Measurements from ENCODE around the gene TACR2. TPM values are rescaled to one million over a fixed set of nuclear protein-coding genes. Genes with fewer than 3 reads are reported as not detected.

The TACR2 gene
- polyA plus RNA-seq, 3 donors, result 0.19 to 0.23 (median 0.20) TPM

- Histone ChIP-seq H3K4me1 (ENCODE audit: control insufficient read depth in 1 of 2, insufficient read depth in 2 of 2, low read length in 2 of 2) (no peaks in the 10 kb centered on the region), H4K20me1 (ENCODE audit: insufficient read depth, low read length) (no peaks in the 10 kb centered on the region), H2AFZ (ENCODE audit: insufficient read depth, low read depth, low read length, poor library complexity, severe bottlenecking) (no peak overlapping the region), H3K27me3 (ENCODE audit: control insufficient read depth in 2 of 2, insufficient read depth in 2 of 2, low read length in 2 of 2) (no peaks in the 10 kb centered on the region), H3K4me2 (replicated peaks; ENCODE audit: extremely low read depth, low read length, poor library complexity, severe bottlenecking) (no peak overlapping the region), H3K4me3 (replicated peaks in 1 of 3; ENCODE audit: low read depth in 2 of 3, low read length in 3 of 3) (no peak overlapping the region), H3K36me3 (replicated peaks in 1 of 2; ENCODE audit: control insufficient read depth in 1 of 2, insufficient read depth in 2 of 2, low read length in 2 of 2) (no peaks in the 10 kb centered on the region), H3K27ac (ENCODE audit: low read depth in 1 of 2, low read length in 2 of 2) (no peak overlapping the region), H3K9me3 (replicated peaks in 1 of 2; ENCODE audit: control insufficient read depth in 1 of 2, insufficient read depth in 1 of 2, low read length in 2 of 2) (no peaks in the 10 kb centered on the region), H3K79me2 (ENCODE audit: insufficient read depth, low read length) (no peaks in the 10 kb centered on the region), H3K9ac (ENCODE audit: insufficient read depth, low read length, poor library complexity, severe bottlenecking) (no peak overlapping the region)
- no peak for TF ChIP-seq CTCF (IDR thresholded peaks at IDR 0.05)
- Mint-ChIP-seq H3K27ac (no peak overlapping the region), H3K27me3 (ENCODE audit: low read depth in 3 of 3) (peaks cover 0 to 3% (median 2%) of the 10 kb centered on the region in 3 donors), H3K9me3 (no peaks in the 10 kb centered on the region), H3K36me3 (no peaks in the 10 kb centered on the region), H3K4me1 (peaks cover 7% of the 10 kb centered on the region), H3K4me3 (no peak overlapping the region)
- DNase-seq, result no peak
- intact Hi-C loops (cut with micrococcal nuclease), result no loop called here
- 78% methylated on average over 6 of the region's 9 CpGs for WGBS (ENCODE audit: insufficient coverage)
These were observed 48.9 kb upstream of the TACR2 start for GRCh38 chr10:69465457-69466157.

- H3K27me3 ChIP-seq (ENCODE audit: control insufficient read depth in 2 of 2, insufficient read depth in 2 of 2, low read length in 2 of 2), result no peaks in the 10 kb centered on the region
- DNase-seq, result peak in 1 of 3 donors; percentile 15
- no peak overlapping the region for H3K4me3 ChIP-seq (replicated peaks in 1 of 3; ENCODE audit: low read depth in 2 of 3, low read length in 3 of 3)
- 77% methylated on average over 2 of the region's 2 CpGs for WGBS (ENCODE audit: insufficient coverage)
- peaks cover 0 to 3% (median 2%) of the 10 kb centered on the region in 3 donors for H3K27me3 Mint-ChIP-seq (ENCODE audit: low read depth in 3 of 3)
- no peak overlapping the region for H2AFZ ChIP-seq (ENCODE audit: insufficient read depth, low read depth, low read length, poor library complexity, severe bottlenecking)
- H3K36me3 ChIP-seq (replicated peaks in 1 of 2; ENCODE audit: control insufficient read depth in 1 of 2, insufficient read depth in 2 of 2, low read length in 2 of 2), result no peaks in the 10 kb centered on the region
- no peak overlapping the region for H3K4me2 ChIP-seq (replicated peaks; ENCODE audit: extremely low read depth, low read length, poor library complexity, severe bottlenecking)
- H4K20me1 ChIP-seq (ENCODE audit: insufficient read depth, low read length), result no peaks in the 10 kb centered on the region
- H3K36me3 Mint-ChIP-seq, result no peaks in the 10 kb centered on the region
- peaks cover 7% of the 10 kb centered on the region for H3K4me1 Mint-ChIP-seq
- H3K9me3 Mint-ChIP-seq, result no peaks in the 10 kb centered on the region
- no peak overlapping the region for H3K27ac ChIP-seq (ENCODE audit: low read depth in 1 of 2, low read length in 2 of 2)
- H3K79me2 ChIP-seq (ENCODE audit: insufficient read depth, low read length), result no peaks in the 10 kb centered on the region
- no peaks in the 10 kb centered on the region for H3K9me3 ChIP-seq (replicated peaks in 1 of 2; ENCODE audit: control insufficient read depth in 1 of 2, insufficient read depth in 1 of 2, low read length in 2 of 2)
- H3K27ac Mint-ChIP-seq, result no peak overlapping the region
- TF ChIP-seq CTCF (IDR thresholded peaks at IDR 0.05), result no peak
- H3K4me1 ChIP-seq (ENCODE audit: control insufficient read depth in 1 of 2, insufficient read depth in 2 of 2, low read length in 2 of 2), result no peaks in the 10 kb centered on the region
- intact Hi-C loops (cut with micrococcal nuclease), result no loop called here
- H3K4me3 Mint-ChIP-seq, result no peak overlapping the region
- H3K9ac ChIP-seq (ENCODE audit: insufficient read depth, low read length, poor library complexity, severe bottlenecking), result peak overlapping the region; percentile 4
These were observed 48.2 kb upstream of the TACR2 start for GRCh38 chr10:69464801-69465401.
